Activated CD8-positive, alpha-beta T cell treated with anti-CD3 and anti-CD28 coated beads, Interleukin-2, amount 10 ng/mL, durations not matched to agents 7 days and 5 days (primary cell): Measurements from ENCODE around the gene DLX1. TPM values are rescaled to one million over a fixed set of nuclear protein-coding genes. Genes with fewer than 3 reads are reported as not detected.

Experiments
- ATAC-seq: fragments of 150-1000 bp; cut with Tn5 transposase; one replicate; pipeline ENCODE4 v1.10.0; 2021; ENCODE audit warnings: moderate library complexity
- CTCF ChIA-PET: fragments of 350-600 bp; sonication (Branson Sonifier 250); formaldehyde crosslinking; loops from one replicate; lab custom pipeline; 2021; ENCODE audit warnings: antibody characterized with exemption; lab: Charles Lee
- POLR2A ChIA-PET: fragments of 350-600 bp; sonication (Branson Sonifier 250); formaldehyde crosslinking; loops from one replicate; lab custom pipeline; 2021; ENCODE audit warnings: antibody characterized with exemption; lab: Charles Lee
- DNase-seq: peaks from one replicate; pipeline ENCODE4 v3.0.0-alpha.2; 2020
- H3K27ac Mint-ChIP-seq: one replicate; pipeline ENCODE4 v1.8.0; 2021; ENCODE audit warnings: mild to moderate bottlenecking, mixed read lengths
- H3K27me3 Mint-ChIP-seq: one replicate; pipeline ENCODE4 v1.8.0; 2021; ENCODE audit warnings: low read depth, mixed read lengths
- H3K36me3 Mint-ChIP-seq: one replicate; pipeline ENCODE4 v1.8.0; 2021; ENCODE audit warnings: low read depth, mixed read lengths
- H3K4me1 Mint-ChIP-seq: one replicate; pipeline ENCODE4 v1.8.0; 2021; ENCODE audit warnings: low read depth, mixed read lengths
- H3K4me3 Mint-ChIP-seq: one replicate; pipeline ENCODE4 v1.8.0; 2021; ENCODE audit warnings: mild to moderate bottlenecking, mixed read lengths
- H3K9me3 Mint-ChIP-seq: one replicate; pipeline ENCODE4 v1.8.0; 2022; ENCODE audit warnings: mixed read lengths; ENCODE audit not compliant: insufficient read depth
- total RNA-seq, 2 experiments: library from RNA; stranded (reverse); gene quantifications; one replicate each; pipeline ENCODE4 v1.2.3, GENCODE V29; 2021

The DLX1 gene
- total RNA-seq, 2 experiments from 2014 or later = not detected

DNA sequence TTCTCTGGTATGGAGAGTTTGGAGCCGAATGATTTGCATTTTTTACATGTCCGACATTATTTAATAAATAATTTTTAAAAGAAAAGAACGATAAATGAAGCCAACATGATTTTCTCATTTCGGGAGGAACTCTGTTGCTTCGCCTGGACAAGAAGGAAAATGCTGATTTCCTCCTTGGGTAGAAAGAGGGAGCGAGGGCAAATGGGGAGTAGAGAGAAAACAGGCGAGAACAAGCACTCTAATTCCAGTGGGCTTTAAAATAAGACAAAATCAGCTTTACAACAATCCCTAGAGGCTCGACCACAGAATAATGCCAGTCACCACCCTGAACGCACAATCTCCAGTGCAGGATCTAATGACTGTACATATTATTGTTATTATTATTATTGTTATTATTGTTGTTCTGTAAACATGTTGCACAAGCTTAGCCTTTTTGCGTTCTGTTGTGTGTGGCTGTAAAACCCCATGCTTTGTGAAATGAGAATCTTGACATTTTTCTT is 3.7 kb downstream of the DLX1 start:
- peaks cover 89% of the 10 kb centered on the region for H3K27me3 Mint-ChIP-seq
- peaks cover 14% of the 10 kb centered on the region for H3K36me3 Mint-ChIP-seq
- ChIA-PET CTCF (no interaction called here), POLR2A (interaction anchor here (0.9 kb wide), 1 partner anchor 13 kb away, joined by 3 read pairs; no protein-coding TSS in a partner anchor)
- no peak overlapping the region for H3K4me3 Mint-ChIP-seq
- DNase-seq (no peak), ATAC-seq (no peak)
- no peaks in the 10 kb centered on the region for H3K9me3 Mint-ChIP-seq
- H3K4me1 Mint-ChIP-seq = peaks cover 59% of the 10 kb centered on the region
- no peak overlapping the region for H3K27ac Mint-ChIP-seq

DNA sequence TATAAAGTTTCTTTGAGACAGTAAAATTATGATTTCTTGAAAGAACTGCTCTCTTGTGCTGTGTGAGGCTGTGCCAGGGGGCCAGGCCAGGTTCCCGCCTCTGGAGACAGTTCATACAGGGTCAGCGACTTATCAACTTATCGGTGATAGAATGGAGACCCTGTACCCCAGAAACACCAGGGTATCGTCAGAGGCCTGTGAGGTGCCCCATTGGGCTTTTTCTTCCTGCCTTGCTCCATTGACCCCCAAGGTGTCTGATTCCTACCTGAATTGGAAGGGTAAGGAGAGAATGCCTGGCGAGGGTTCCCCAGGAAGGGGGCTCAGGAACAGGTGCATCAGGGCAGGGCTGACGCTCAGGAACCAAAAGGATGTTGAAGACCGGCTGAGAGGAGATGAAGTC is 4.3 kb downstream of the DLX1 start:
- H3K4me3 Mint-ChIP-seq = no peak overlapping the region
- peaks cover 14% of the 10 kb centered on the region for H3K36me3 Mint-ChIP-seq
- ATAC-seq (no peak), DNase-seq (no peak)
- POLR2A ChIA-PET = interaction anchor here (0.9 kb wide), 1 partner anchor 12 kb away, joined by 3 read pairs; no protein-coding TSS in a partner anchor
- peaks cover 88% of the 10 kb centered on the region for H3K27me3 Mint-ChIP-seq
- no peaks in the 10 kb centered on the region for H3K9me3 Mint-ChIP-seq
- H3K4me1 Mint-ChIP-seq = peaks cover 56% of the 10 kb centered on the region
- H3K27ac Mint-ChIP-seq = no peak overlapping the region
- CTCF ChIA-PET = no interaction called here

GRCh38 chr2:172090044-172090961 is 5.0 kb downstream of the DLX1 start:
- ChIA-PET CTCF (interaction anchor here (1.0 to 1.7 kb wide), 5 partner anchors 8 to 383 kb away, joined by 3 to 13 read pairs (median 3); partner anchors contain the start of gene DLX2), POLR2A (interaction anchor here (1.1 kb wide), 1 partner anchor 9 kb away, joined by 3 read pairs; no protein-coding TSS in a partner anchor)
- Mint-ChIP-seq H3K27ac (no peak overlapping the region), H3K9me3 (no peaks in the 10 kb centered on the region), H3K4me1 (peaks cover 53% of the 10 kb centered on the region), H3K27me3 (peaks cover 87% of the 10 kb centered on the region), H3K36me3 (peaks cover 14% of the 10 kb centered on the region), H3K4me3 (no peak overlapping the region)
- no peak for DNase-seq
- ATAC-seq = no peak

DNA sequence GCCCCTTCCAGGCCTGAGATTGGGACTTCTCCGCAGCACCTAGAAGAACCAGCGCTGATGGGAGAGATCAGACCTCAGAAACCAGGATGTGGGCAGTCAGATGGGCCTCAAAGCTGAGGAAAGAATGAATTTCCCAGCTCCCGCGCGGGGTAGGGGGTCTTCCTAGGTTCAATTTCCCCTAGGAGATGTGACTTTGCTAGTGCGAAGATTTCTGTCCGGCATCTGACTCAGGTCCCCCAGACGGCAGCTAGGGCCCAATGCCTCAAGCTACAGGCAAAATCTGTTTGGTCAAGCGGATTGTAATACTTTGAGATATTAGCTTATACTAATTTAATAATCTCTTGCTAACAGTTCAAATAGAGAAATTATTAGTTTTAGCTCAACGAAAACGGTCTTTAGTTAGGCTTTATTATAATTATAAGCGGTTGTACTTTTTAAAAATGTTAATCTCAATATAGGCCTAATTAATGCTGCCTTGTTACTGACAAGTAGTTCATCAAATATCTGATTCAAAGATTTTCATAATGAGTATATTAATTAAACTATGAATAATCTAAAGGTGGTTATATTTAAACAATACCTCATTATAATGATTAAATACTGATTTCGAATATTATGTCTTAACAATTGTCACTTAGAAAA is 5.8 kb downstream of the DLX1 start:
- no peaks in the 10 kb centered on the region for H3K9me3 Mint-ChIP-seq
- H3K27me3 Mint-ChIP-seq = peaks cover 89% of the 10 kb centered on the region
- ChIA-PET POLR2A (interaction anchor here (1.1 kb wide), 1 partner anchor 8 kb away, joined by 3 read pairs; no protein-coding TSS in a partner anchor), CTCF (interaction anchor here (1.0 to 1.7 kb wide), 7 partner anchors 9 to 385 kb away, joined by 3 to 13 read pairs (median 4); partner anchors contain the start of gene DLX2)
- no peak for DNase-seq
- H3K4me3 Mint-ChIP-seq = no peak overlapping the region
- peaks cover 13% of the 10 kb centered on the region for H3K36me3 Mint-ChIP-seq
- ATAC-seq = no peak
- no peak overlapping the region for H3K27ac Mint-ChIP-seq
- peaks cover 55% of the 10 kb centered on the region for H3K4me1 Mint-ChIP-seq

GRCh38 chr2:172091761-172092566 is 6.7 kb downstream of the DLX1 start:
- ChIA-PET CTCF (interaction anchor here (0.7 to 1.7 kb wide), 10 partner anchors 9 to 404 kb away, joined by 3 to 13 read pairs (median 4); partner anchors contain the start of gene DLX2), POLR2A (no interaction called here)
- no peak overlapping the region for H3K4me3 Mint-ChIP-seq
- ATAC-seq (no peak), DNase-seq (no peak)
- no peaks in the 10 kb centered on the region for H3K9me3 Mint-ChIP-seq
- peaks cover 13% of the 10 kb centered on the region for H3K36me3 Mint-ChIP-seq
- H3K27me3 Mint-ChIP-seq = peaks cover 89% of the 10 kb centered on the region
- no peak overlapping the region for H3K27ac Mint-ChIP-seq
- H3K4me1 Mint-ChIP-seq = peaks cover 53% of the 10 kb centered on the region

- Mint-ChIP-seq H3K36me3 (peaks cover 7% of the 10 kb centered on the region), H3K4me3 (no peak overlapping the region), H3K9me3 (no peaks in the 10 kb centered on the region), H3K4me1 (peaks cover 52% of the 10 kb centered on the region), H3K27ac (no peak overlapping the region), H3K27me3 (peaks cover 86% of the 10 kb centered on the region)
- ATAC-seq (no peak), DNase-seq (no peak)
- ChIA-PET POLR2A (no interaction called here), CTCF (interaction anchor here (1.0 to 1.6 kb wide), 5 partner anchors 10 to 389 kb away, joined by 3 to 5 read pairs (median 4); no protein-coding TSS in a partner anchor)
Observed at GRCh38 chr2:172092716-172093415, 7.6 kb downstream of the DLX1 start.

DNA sequence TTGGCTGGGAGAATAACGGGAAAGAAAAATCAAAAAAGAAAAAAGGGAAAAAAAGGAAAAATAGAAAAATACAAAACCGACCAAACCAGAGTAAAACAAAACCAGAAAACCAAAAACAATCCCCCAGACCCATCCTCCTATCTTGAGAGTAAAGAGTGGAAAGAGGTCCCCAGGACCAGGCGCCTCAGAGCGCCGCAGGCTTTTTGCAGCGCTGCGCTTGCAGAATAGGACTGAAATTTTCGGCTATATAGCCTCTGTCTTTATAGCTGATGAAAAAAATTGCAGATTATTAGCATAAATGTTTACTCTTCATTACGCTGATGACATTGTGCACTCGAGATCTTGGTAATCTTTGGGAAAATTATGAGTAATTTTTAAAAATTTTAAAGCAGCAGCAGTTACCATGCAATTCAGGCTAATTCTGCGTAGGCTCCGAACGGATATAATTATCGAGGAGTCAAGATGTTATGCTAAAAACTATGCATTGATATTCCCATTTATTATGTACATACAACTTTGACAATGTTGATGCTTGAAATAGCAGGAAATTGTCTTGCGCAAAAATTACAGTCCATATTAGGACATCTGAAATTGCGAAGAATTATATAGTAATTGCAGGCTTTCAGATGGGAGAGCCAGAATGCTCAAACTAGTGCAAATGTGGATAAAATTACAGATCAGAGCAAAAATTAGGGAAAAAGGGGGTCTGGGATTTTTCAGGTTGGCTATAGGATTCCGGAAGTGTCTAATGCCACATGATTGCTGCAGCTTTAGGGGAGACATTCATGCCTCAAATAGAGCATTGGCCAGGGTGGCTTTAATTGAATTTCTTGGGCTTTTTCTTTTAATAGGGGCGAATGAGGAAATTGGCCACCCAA is 8.3 kb downstream of the DLX1 start:
- ChIA-PET CTCF (interaction anchor here (1.0 to 1.6 kb wide), 5 partner anchors 11 to 390 kb away, joined by 3 to 5 read pairs (median 4); no protein-coding TSS in a partner anchor), POLR2A (no interaction called here)
- Mint-ChIP-seq H3K36me3 (peaks cover under 1% of the 10 kb centered on the region), H3K27me3 (peaks cover 82% of the 10 kb centered on the region), H3K27ac (no peak overlapping the region), H3K4me3 (peak overlapping the region; percentile 6), H3K9me3 (no peaks in the 10 kb centered on the region), H3K4me1 (peaks cover 48% of the 10 kb centered on the region)
- ATAC-seq (no peak), DNase-seq (no peak)

GRCh38 chr2:172094294-172095145 is 9.2 kb downstream of the DLX1 start:
- no peaks in the 10 kb centered on the region for H3K9me3 Mint-ChIP-seq
- DNase-seq (no peak), ATAC-seq (no peak)
- H3K27me3 Mint-ChIP-seq = peaks cover 76% of the 10 kb centered on the region
- no peak overlapping the region for H3K27ac Mint-ChIP-seq
- peaks cover 49% of the 10 kb centered on the region for H3K4me1 Mint-ChIP-seq
- ChIA-PET POLR2A (no interaction called here), CTCF (interaction anchor here (1.4 to 2.5 kb wide), 4 partner anchors 8 to 391 kb away, joined by 4 to 16 read pairs (median 8); no protein-coding TSS in a partner anchor)
- no peaks in the 10 kb centered on the region for H3K36me3 Mint-ChIP-seq
- H3K4me3 Mint-ChIP-seq = peak overlapping the region; percentile 82

DNA sequence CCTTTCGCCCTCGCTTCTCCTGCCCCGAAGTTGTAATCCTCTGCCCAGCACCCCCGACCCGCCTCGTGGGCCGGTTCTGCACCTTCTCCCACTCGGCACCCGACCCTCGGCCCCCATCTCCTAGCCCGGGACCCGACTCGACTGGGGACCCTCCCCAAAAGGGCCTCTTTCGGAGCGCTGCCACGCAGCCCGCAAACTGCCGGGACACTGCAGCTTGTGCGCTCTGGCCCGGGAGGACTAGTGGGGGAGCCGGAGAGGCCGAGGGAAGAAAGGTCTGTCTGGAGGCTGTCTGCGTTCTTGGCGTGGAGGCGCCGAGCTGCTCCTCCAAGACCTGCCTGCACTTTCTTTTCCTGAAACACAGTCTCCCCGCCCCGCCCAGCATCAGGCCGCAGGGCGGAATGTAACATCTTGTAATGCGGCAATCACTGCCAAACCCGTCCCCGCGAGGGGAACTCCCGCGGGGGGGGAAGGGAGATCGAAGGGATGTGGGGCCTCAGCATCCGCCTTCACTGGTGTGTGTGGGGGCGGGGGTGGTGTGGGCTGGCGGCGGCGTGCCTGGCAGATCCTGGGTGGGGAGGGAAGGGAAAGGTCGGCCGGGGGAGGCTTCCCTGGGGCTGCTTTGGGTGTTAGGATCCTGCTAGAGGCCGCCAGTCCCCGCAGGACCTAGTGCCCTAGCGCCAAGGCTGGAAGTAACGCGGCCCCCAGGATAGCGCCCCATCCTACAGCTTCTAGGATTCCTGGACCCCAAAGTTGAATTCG is 10.0 kb downstream of the DLX1 start:
- DNase-seq = peak; percentile 80
- Mint-ChIP-seq H3K9me3 (no peaks in the 10 kb centered on the region), H3K4me1 (peaks cover 49% of the 10 kb centered on the region), H3K4me3 (peak overlapping the region; percentile 82), H3K36me3 (no peaks in the 10 kb centered on the region), H3K27ac (peak overlapping the region; percentile 55), H3K27me3 (peaks cover 69% of the 10 kb centered on the region)
- ChIA-PET POLR2A (no interaction called here), CTCF (interaction anchor here (0.7 to 2.5 kb wide), 5 partner anchors 9 to 32 kb away, joined by 3 to 16 read pairs (median 6); no protein-coding TSS in a partner anchor)
- peak; percentile 52 for ATAC-seq
